EL (cell line): ENCODE data around the gene ITPR1.
A peak's percentile ranks its signal among the peaks of the same experiment; 100 is the strongest.

Source experiments
- DNase-seq: peaks from one replicate; pipeline ENCODE4 v3.0.0-alpha.2; 2016

Gene ITPR1

DNA sequence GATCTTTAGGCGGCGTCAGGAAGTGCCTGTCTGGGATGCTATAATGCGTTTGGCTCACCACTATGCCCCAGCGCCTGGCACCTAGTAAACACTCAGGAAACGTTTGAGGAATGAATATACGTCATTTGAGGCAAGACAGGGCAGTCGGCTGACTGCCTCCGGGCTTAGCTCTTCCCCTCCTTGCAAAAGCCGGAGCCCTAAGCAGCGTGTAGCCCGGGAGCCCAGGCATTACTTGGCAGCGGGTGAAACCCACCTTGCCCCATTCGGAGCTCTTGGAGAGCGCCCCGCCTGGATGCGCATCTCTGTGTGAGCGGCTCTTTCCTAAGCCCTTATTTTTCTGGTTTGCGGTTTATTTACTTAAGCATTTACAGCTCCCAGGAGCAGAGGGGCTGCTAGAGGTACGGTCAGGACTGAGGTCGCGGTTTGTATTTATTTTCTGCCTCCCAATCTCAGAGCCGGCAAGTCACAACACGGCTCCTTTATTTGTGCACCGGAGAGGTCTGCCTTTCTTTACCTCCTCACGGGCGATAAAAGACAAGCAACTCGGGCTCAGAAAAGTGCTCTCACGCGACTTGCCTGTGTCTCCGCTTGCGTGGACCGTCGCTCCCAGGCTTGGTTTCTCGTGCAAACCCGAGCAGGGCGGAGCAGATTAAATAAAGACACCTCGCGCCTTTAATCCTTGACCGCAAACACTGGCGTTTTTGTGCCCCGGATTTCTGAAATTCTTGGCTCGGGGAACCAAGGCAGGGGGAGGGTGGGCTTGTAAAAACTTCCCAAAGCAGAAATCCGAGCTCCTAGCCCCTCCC is 737 bp upstream of the ITPR1 start:
- DNase-seq = peak; percentile 69

DNA sequence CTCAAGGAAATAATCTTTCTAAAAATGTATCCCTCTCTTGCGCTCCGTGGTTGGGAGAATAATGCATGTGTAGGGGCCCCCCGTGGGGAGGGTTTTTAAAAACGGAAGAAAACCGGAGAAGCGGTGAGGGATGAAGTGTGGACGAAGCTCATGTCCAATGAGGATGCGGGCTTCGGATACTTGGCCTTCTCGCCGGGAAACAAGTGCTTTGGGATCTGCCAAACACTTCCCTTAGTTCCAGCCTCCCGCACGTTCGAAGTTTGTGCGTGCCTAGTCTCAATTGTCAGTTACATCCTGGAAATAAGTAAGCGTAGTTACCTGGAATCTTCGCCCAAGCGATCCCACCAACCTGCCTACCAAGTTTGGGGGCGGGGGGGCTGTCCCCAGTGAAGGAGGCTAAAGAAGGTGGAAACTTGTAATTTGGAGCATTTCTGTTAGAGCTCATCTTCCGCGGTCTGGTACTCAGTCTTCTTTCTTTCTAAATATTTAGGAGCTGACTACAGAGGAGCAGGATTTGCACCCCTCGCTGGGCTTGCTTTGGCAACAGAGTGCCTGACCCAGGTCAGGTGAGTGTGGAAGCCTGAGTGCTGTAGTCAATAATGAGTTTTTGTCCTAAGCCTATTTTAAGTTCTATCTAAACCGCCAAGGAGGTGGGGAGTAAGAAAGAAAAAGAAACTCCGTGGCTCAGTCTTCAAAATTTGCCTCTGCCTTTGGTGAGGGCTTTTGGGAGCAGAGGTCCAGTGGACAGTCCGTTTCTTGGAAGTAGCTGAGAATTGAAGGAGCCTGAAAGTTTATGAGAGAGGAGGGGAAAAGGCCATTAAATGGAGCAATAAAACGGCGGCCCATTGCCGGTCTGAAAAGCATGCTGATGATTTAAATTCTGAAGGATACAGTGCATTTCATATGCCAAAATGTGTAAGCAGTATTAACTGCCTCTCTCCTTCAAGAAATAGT is 1.1 kb downstream of the ITPR1 start:
- peak; percentile 20 for DNase-seq

DNA sequence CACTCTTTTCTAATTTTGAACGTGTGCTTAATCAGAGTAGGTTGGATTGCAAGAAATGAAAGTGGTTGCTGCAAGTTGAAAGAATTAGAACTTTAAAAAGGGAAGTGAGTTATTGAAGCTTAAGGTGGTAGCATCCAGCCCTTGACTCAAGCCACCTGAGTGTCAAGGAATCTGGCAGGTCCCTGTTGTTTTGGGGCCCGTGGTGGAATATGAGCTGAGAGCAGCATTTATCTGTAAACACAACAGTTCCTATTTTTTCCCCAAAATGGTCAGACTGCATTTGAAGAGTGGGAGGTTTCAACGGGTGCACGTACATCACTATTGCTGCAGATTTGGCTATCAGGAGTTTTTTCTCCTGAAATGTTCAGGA is 1.7 kb downstream of the ITPR1 start:
- no peak for DNase-seq

DNA sequence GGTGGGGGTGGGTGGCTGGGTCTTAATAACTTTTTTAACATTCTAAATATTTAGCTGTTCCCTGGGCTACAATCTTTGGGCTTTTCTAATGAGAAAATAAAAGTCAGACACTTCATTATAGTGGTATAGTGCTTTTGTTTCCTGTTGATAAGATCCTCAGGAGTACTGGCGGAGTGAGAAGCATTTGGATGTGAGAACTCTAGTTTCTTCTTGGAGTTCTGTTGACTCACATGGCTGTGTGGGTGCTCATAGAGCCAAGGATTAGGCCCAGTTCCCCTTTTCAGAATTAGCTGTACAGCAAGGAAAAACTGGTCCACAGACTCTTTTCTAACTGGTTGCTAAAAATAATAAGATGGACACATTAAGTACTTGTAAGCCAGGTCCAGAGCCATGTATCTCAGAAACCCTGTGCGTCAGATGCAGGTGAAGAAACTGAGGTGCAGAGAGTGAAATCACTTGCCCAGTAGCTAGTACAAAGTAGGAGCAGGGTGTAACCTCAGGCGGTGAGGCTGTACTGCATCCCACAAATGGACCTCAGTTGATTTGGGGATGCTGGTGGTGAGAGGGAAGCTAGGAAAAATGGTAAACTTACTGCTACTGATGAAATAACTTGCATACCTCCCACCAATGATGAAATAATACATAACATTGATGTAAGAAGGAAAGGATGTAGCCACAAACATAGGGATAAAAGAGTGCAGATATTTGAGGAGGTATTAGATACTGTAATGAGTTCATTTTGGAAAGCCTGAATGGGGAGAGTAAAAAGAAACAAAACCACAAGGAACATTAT is 2.3 kb downstream of the ITPR1 start:
- DNase-seq = no peak

DNA sequence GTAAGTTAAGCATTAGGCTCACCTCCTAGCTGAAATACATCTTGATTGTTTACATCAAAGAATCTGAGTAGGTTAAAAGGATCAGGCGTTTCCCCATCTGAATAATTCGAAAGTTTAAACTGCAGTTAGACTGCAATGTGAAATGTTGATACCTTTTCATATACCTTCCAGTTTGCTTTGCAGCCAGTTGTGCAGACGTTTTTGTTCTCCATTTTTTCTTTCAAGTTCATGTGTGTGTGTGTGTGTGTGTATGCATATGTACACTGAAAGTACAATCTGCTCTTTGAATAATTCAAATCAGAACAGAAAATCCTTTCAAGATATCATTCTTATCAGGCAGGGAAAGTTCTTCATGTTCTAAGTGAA is 2.9 kb downstream of the ITPR1 start:
- DNase-seq = no peak

DNA sequence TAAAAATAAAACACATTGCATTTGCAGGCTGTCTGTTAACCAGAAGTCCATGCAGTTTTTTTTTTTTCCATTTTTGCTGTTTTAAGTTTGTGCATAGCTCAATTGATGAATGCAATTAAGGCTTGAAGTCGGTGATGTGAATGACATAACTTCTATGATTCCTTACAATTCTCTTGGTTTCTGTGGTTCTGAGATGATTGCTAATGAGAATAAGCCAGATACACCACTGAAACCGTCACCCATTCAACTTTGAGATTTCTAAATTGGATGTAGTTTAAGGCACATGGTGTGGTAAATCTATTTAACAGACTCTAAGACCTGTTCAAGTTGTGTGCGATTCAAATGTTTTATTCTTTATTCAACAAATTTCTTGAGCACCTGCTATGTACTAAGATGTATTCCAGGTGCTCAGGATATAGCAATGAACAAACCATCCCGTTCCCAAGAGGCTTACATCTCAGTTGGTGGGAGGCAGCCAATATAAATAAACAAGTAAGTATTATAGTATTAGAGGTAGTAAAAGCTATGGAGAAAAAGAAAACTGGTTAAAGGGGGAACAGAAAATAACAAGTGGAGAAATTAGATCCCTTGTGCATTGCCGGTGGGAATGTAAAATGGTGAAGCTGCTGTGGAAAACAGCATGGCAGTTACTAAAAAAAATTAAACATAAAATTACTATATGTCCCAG is 4.0 kb downstream of the ITPR1 start:
- DNase-seq = no peak

DNA sequence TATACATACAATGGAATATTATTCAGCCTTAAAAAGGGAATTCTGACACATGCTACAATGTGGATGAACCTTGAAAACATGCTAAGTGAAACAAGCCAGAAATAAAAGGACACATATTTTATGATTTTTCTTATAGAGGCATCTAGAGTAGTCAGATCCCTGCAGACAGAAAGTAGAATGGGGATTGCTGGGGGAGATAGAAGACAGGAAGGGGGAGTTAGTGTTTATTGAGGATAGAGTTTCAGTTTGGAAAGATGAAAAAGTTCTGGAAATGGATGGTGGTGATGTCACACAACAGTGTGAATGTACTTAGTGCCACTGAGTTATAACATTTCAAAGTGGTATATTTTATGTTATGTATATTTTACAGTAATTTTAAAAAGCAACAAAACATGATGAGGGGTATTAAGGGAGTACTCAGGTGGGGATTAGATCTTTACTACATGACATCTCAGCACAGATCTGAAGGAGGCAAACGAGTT is 4.7 kb downstream of the ITPR1 start:
- no peak for DNase-seq

DNA sequence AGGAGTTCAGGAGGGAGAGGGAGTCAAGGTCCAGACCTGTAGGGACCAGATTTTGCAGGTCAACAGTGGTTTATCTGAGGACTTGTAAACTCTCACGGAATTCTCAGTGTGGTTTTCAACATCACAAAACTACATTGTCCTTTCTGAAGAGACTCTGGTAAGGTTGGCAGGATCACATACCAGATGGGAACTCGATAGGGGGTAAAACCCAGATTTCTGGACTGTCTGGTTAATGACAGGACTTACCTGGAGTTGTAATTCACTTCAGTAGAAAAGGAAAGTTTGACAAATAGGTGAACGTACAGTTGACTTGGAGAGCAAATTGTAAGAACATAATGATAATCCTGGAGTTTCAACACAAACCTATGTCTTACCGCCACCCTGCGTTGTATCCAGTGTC is 5.3 kb downstream of the ITPR1 start:
- DNase-seq = no peak

DNA sequence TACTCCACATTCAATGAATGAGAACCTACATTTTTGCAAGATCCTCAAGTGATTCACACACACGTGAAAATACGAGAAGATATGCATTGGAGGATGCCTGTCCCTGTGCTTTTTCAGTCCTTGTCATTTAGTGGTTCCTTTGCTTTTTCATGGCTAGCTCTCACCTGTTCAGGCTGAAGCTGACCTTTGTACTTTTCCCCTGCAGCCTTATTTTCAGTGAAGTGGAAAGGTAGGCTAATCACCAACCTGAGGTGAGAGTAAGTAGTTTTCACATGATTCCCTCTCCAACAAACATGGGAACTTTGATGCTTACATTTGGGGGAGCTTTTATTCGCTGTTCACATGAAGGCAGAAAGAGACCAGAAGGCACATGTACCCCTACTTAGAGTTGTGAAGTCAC is 8.3 kb downstream of the ITPR1 start:
- no peak for DNase-seq

DNA sequence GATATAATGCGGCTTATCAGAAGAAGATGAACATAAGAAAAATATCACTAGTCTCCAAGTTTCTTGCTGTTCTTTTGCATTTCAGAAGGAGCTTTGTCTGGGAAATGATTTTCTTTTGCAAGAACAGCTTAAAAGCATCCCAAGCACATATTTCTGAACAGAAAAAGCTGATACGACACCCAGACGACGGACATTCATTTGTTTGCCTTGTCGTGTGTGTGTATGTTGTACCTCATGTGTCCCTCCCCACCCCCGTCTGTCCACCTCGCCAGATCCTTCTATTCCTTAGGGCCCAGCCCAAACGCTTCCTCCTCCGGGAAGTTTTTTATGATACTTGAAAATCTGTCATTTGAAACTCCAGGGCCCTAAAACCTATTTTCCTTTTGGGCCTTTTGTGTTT is 8.8 kb downstream of the ITPR1 start:
- DNase-seq = no peak

DNA sequence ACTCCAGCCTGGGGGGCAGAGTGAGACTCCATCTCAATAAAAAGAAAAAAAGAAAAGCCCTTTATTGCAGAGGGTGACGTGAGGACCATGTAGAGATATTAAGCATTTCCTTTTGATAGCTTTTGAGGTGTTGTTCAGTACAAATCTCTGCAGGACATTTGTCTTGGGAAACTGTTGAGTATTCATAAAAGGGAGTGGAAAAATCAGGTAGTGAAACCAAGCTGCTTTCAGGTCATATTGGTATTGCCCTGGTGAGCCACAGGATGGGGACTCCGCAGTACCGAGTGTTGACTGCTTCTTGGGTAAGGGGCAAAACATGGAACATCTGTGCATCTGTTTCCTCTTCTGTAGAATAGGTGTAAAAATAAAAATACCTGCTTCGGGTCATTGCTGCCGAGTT is 9.9 kb downstream of the ITPR1 start:
- DNase-seq = no peak

DNA sequence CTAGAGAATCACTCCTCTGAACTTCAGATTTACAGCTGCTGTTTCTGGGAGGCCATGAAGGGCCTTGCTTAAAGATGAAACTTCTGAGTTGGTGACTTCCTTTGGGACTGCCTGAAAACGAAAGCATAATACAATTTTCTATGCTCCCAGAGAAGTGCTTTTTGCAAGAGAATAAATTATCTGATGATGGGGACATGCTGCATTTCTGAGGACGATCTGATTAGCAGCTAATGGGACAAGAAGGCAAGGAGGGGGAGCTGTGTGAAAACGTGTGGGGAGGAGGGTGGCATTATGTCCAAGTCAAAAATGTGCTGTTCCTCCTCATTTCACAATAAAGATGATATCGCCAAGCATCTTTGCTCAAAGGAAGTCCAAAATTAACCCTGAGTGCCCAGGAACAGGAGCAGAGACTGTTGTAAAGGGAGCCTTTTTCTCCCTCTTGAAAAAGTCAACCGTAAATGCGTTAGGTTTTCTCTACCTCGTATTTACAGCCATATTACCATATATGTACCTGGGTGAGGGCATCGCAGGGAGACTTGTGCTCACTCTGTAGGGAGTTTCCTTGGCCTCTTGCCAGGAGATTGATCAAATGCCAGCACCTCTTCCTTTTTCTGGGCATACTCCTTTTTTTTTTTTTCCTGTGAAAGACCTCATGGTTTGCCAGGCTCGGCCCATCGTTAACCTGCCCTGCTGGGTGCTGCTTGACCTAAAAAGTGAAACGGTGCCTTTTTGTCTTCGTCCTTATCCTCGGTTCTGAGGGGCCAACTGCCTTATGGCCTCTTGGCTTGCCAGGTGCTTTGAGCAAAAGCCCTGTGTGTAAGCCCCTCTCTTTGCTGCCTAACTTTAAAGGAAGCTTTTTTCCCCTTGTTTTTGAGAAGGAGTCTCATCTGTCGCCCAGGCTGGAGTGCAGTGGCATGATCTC is 11.5 kb downstream of the ITPR1 start:
- no peak for DNase-seq

DNA sequence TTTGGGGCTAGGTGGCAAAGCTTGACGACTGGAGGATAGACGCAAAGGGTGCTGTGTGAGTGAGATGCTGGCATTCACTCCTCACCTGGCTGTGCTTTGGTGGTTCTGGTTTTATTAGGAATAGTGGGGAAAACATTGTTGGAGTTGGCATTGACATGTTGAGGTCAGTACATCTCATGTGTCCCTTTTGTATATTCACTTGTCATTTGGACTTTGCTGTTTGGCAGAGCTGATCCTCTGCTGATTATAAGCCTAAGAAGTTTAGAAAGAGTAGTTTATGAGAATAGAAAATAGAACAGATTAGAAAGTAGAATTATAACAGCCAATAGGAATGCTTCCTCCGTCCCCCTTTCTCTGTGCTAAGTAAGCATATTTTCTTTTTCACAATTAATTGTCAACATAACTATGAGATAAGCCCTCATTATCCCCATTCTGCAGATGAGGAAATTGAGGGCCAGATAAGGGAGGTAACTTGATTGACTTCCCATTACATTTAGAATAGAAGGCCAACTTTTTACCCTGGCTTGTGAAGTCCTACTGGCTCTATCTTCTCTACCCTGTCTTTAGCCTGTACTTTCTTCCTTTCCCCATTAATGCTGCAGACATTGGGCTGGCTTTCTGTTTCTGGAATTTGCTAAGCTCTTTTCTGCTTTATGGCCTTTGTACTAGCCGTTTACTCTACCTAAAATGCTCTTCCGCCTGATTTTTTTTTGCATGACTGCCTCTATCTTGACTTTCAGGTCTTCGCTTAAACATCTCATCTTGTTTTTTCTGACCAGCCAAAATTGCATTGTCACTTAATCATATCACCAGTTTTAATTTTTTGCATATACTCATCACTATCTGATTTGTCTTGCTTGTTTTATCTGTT is 12.8 kb downstream of the ITPR1 start:
- DNase-seq = no peak

DNA sequence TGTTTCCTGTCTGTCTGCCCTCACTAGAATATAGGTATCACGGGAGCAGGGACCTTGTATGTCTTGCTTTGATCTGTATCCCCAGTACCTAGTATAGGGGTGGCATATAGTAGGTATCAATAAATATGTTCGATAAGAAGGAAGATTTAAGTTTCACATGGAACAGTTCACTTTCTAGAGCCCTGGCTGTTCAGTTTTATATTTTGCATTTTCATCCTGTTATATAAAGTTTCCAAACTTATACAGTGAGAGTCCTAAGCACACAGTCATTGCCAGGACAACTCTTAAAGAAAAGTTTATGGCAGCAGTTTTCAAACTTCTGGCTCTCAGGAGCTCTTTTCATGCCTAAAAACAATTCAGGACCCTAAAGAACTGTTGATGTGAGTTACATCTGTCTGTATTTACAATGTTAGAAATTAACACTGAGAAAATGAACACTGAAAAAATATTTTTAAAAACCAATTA is 13.4 kb downstream of the ITPR1 start:
- no peak for DNase-seq

DNA sequence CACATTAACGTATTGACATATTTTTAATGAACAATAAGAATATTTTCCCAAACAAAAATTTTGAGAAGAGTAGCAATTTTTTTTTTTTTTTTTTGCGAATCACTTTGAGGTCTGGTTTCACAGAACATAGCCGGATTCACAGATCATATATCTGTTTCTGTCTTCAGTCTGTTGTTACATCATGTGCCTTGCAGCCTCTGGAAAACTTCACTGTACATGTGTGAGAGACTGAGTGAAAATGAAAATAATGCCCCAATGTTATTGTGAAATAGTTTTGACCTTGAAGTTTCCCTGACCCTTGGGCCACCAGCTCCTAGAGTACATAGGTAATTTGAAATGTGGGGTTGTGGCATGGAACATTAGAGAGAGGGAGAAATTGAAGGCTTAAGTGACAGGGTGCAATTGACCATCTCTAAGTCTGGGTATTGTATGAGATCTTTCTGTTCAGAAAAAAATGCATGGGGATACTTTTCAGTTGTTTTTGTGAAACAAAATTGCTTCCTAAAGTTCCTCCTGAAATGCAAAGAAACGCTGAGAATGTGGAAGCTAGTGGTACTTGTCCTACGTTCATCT is 14.0 kb downstream of the ITPR1 start:
- DNase-seq = no peak

DNA sequence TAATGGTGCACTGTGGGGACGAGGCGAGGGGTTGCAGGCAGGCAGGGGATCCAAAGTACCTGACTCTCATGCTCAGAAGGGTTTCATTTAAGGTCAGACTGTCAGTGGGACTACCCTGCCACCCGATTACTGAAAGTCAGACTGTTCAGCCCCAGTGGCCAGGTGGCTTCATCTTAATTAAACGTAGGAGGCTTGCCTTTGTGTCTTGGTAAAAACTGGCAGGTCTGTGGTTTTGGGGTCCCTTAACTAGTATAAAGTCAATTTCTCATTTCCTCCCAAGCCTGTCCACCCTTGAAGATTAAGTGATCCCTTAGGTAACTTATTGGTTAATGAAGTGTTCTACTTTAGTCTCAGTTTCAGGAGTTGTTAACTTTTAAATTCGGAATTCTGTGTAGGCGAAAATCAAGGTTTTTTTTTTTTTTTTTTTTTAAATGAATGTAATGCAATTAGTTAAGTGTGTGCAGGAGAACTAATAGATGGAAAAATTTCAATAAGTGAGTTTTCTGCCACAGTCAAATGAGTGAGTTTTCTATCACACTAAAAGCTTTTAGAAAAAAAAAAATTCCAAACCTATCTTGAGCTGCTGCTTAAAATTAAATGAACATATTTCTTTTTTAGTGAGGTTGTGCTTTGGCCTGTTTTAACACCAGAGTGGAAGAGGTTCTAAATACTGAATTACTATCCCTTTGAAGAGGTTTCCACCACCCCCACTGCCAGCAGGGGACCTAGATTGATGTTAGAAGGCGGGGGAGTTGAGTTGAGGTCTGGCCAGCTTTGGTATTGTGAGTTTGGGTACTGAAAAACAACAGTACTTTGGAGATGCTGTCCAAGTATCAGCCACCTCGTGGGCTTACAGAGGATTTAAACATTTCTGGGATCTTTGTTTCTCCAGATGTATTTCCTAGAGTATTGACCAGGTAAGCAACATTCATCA is 15.2 kb downstream of the ITPR1 start:
- no peak for DNase-seq

DNA sequence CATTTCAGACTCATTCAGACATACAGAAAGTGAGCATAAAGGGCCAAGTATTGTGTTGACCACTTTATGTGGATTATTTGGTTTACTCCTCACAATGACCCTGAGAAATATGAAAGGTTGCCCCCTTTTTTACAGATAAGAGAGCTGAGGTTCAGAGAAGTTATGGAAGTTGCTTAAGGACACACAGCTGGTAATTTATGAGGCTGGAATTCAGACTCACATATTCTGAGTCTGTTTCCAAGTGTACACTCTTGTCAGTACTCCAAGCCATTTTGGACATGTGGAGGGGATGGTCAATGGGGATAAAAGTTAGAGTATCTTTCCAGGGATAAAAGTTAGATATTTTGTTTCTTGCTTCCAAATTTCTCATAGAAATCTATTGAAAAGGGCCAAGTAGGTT is 15.9 kb downstream of the ITPR1 start:
- DNase-seq = no peak

DNA sequence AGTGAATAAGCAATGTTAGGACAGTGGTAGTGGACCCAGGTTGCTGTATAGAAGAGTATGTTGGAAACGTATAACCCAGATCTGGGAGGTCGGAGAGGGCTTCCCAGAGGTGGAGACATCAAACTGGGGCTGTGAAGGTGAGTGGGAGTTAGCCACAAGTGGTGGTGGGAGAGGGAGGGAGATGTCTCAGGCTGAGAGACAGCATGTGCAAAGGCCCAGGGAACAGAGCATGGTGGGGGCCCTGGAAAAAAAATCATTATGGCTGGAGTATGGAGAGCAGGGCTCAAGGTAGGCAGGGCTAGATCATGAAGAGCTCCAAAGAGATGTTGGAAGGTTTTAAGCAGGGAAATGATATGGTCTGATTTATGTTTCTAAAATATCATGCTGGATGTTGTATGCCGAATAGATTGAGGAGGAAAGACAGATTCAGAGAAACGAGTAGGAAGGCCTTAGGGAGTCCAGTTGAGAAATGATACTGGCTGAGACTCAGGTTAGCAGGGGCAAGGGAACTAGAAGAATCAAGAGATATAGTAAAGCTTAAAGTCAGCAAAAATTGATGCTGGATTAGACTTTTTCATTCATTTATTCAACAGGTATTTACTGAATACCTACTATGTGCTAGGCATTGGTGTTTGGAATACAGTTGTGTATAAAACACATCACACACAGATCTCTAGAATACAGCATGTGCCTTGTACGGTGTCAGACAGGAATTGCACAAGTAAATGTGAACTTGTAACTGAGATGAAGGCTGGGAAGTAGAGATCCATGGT is 17.0 kb downstream of the ITPR1 start:
- no peak for DNase-seq
